Measurements from ENCODE around the gene PHLDA3.
"Not testable (repeated sequence)": the region's sequence is repeated elsewhere in the genome, so short reads cannot be mapped to it uniquely, and the experiment has no call there.

PHLDA3 gene

GRCh38 chr1:201503397-201504176 is 34.6 kb upstream of the PHLDA3 start:
- no peak for DNase-seq

DNA sequence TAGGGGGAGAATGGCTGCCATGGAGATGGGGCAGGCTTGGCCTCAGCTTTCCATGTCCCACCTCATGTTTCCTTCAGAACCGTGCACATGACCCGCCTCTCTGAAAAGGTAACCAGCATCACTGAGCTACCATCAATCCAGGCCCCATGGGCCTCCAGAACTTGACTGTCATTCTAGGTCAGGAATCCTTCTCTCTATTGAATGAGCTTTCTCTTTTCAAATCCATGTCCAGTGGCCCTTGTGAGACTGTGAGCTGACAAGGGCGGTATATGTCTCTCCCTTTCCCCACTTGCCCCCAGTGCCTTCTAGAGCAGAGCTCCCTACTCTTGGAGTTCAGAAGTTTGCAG is 33.5 kb upstream of the PHLDA3 start:
- DNase-seq: no peak

GRCh38 chr1:201501812-201502510 is 33.0 kb upstream of the PHLDA3 start:
- no peak for DNase-seq

DNA sequence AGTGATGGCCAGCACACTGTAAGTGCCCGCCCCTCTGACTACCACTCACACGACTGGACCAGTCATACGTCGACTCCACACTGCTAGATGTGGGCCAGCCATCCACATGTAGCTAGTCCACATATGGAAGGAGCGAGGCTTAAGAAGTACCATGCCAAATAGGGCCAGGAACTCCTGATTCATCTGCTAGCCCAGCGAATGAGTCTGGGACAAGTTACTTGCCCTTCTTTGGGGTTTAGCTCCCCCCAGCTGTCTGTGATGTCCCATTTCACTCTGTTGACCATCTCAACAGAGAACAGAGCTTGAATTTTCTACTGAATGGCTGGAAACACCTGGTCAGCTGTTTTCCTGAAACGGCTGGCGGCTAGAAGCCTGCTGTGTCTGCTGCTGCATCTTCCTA is 32.2 kb upstream of the PHLDA3 start:
- DNase-seq: no peak

- DNase-seq: no peak
Measured at GRCh38 chr1:201500670-201501120, 31.7 kb upstream of the PHLDA3 start.

- no peak for DNase-seq
Measured at GRCh38 chr1:201499795-201500669, 31.0 kb upstream of the PHLDA3 start.

DNA sequence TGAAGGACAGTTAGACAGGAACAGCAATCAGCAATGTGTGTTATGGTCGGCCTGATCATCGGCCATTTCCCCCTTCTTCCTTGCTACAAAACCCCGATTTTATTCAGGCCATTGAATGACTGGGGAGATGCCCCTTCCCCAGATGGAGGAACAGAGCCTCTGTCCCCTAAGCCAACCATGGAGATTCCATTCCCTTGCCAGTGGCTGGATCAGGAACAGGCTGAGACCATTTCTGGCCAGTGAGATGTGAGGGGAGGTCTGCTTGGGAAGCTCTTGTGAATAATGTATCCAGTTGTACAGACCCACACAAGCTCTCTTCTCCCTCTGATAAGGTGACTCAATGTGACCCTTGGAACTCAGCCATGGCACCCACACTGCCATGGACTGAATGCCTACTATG is 30.2 kb upstream of the PHLDA3 start:
- DNase-seq: no peak

DNA sequence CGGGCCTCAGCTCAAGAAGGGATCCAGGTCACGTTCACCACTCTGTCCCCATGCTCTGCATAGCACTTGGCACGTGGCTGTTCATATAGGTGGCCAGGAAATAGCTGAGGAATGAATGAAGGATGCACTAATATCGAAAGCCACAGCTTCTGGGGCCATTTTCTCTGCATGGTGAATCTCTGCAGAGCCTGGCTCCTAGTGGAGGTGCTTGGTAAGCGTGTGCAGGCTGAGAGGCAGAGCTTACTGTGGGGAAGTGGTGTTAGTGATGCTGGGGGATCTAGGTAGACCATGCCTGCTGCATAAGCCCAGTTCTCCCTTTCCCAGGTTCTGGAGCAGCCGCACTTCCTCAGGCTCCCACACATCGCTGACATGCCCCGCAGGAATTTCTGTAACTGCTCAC is 29.6 kb upstream of the PHLDA3 start:
- DNase-seq: no peak

DNA sequence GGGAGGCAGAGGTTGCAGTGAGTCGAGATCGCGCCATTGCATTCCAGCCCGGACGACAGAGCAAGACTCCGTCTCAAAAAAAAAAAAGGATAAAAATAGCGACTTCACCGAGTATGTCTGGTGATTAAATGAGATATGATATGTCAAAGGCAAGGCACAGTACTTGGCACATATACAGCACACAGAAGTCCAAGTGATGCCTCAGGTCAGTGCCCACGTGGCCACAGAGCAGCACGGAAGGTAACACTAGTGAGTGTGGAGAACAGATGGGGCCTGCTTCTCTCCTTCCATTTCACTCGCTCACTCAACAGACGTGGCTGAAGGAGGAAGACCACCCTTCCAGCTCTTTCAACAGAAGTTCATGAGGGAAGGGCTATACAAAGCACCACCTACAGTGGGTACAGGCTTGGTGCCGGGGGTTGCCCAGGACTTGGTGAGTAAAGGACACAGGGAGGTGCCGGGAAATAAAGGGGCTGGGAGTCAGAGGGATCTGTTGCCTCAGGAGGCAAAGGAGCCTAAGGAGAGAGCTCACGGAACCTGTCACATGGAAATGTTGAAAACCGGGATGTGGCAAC is 29.0 kb upstream of the PHLDA3 start:
- no peak for DNase-seq

- DNase-seq: no peak
Measured at GRCh38 chr1:201496296-201496690, 27.3 kb upstream of the PHLDA3 start.

DNA sequence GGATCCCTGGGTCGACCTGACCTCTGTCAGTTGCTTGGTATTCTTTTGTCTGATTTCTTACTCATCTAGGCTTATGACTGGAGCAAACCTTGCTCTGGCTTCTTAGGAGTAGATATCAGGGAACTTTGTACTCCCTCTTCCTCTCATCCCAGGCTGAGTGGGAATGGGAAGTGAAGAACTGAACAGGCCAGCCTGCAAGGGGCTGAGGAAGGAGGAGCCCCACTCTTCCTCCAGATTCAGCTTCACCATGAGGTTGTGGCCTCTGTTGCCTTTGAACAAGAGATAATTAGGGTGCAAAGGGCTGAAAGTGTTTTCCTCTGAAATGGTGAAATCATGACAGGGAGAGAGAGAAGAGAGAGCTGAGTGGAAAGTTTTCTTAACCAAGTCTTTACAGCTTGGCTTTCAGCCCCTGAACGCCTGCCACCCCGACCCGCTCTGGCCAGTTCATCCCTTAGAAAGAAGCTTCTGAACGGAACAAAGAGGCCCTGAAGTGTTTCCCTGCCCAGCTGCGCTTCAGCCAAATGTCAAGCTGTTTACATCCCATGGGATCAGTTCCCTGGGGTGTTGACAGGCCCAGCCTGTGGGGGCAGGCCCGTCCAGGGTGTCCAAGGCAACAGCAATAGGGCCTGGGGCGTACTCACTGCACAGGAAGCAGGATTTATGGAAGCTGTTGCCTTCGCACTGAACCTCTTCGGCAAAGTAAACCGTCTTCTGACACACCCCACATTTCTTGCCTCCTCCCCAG is 26.7 kb upstream of the PHLDA3 start:
- no peak for DNase-seq

GRCh38 chr1:201493757-201494617 is 25.0 kb upstream of the PHLDA3 start:
- DNase-seq: no peak

- DNase-seq: not testable (repeated sequence)
Measured at GRCh38 chr1:201493026-201493656, 24.2 kb upstream of the PHLDA3 start.

DNA sequence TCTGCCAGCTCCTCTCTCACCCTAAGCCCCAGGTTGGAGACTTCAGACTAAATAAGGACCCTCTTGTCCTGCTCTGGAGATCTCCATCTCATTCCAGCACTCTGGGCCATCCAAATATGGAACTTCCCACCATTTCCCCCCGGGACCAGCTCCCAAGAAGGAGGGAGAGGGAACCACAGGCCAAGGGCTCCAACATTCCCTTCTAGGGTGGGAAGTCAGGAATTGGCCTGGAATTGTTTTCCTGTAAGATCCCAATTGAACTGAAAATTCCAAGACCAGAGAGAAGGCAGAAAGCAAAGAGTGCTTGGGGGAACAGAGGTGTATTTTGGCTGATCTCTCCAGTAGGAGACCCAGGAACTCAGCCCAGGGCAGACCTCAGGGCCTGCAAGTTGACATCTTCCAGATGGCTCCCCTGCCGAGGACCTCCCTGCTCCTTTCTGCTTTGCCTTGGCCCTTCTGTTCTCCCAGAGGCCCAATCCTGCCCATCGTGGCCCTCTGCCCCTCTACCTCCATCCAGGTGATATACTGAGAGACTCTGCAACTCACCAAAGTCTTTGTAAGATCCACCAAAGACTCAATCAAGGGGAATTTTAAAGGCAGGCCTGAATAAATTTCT is 23.0 kb upstream of the PHLDA3 start:
- DNase-seq: no peak

- no peak for DNase-seq
Measured at GRCh38 chr1:201490708-201491131, 21.7 kb upstream of the PHLDA3 start.

- no peak for DNase-seq
Measured at GRCh38 chr1:201489643-201490261, 20.8 kb upstream of the PHLDA3 start.

DNA sequence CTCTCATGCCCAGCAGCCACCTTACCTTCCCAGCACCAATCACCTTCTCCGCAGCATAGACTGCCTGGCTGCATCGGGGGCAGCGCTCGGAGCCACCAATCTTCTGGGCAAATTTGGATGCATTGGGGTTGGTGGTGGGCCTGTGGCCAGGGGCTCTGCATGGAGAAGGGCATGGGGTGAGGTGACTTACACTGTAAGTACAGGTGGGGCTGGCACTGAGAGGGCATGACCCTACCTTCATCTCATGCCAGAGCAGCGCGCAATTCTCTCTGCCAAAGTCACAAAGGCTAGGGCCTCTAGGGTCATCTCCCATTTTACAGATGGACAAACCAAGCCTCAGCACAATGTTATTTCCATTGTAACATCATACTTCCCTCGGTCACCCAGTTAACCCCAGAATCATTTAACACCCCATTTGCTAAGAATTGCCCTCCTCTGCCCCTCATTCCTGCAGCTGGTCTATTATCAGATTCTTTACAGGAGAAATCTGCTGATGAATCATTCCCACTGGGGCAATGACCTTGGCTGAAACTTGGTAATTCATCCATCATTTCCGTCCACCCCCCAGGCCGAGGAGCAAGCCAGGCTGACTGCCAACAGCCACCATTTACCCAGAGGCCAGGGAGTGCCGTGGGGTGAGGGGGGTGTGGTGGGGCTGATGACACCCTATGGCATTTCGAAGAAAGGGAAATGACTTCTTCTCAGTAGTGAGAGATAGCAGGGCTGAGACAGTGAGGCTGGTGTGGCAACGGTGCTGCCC is 20.0 kb upstream of the PHLDA3 start:
- DNase-seq: no peak

- DNase-seq: no peak
Measured at GRCh38 chr1:201487742-201488141, 18.8 kb upstream of the PHLDA3 start.

DNA sequence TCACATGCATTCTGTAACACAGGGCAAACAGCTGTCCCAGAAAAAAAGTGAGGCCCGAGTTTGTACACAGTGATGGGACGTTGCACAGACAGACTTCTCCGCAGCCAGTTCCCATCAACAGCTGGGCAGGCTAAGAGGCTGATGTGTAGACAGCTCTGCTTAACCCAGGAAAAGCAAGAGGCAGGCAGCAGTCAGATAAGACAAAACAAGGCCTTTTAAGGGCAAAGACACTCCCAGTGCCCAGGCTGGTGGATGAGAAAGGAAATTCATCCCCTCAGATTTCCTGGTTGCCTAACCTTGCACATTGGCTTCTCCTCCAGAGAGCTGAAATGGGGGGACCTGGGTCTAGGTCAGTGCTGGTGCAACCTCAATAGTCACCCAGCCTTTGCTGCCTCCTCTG is 17.2 kb upstream of the PHLDA3 start:
- no peak for DNase-seq
